ENCODE data around the gene ACTRT2.

- TF ChIP-seq CTCF (conservative IDR thresholded peaks at IDR 0.05; ENCODE audit: low read depth, low read length) (no peak), EZH2 (IDR thresholded peaks at IDR 0.05; ENCODE audit: low read length, unreplicated experiment) (no peak)
Observed at GRCh38 chr1:2972879-2973575, 48.2 kb upstream of the ACTRT2 start.

Data from PC-3 (cell line).